IPS-NIHi7 (cell line): ENCODE results near the gene SLAMF6.
"Not testable (repeated sequence)": the region's sequence is repeated elsewhere in the genome, so short reads cannot be mapped to it uniquely, and the experiment has no call there.

ENCODE experiments used
- DNase-seq: peaks from one replicate; pipeline ENCODE4 v3.0.0; 2012; ENCODE audit warnings: mixed read lengths; ENCODE audit errors: extremely low spot score

The SLAMF6 gene

GRCh38 chr1:160504651-160505050 is 18.4 kb downstream of the SLAMF6 start:
- DNase-seq = no peak

DNA sequence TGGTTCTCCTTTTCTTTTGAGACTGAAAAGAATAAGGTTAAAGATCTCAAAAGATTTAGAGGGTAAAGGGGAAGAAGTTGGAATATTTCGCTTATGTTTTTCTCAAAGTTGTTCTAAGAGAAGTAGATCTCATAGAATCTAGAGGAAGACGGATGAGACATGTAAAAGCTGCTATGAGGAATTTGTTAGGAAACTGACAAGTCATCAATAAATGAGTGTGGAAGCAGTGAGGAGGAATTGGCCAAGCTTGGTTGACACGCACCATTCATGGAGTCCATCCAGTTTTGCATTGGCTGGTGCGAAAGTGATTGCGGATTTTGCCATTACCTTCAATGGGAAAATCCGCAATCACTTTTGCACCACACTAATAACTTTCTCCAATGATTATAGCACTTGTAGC is 20.0 kb downstream of the SLAMF6 start:
- DNase-seq = no peak

DNA sequence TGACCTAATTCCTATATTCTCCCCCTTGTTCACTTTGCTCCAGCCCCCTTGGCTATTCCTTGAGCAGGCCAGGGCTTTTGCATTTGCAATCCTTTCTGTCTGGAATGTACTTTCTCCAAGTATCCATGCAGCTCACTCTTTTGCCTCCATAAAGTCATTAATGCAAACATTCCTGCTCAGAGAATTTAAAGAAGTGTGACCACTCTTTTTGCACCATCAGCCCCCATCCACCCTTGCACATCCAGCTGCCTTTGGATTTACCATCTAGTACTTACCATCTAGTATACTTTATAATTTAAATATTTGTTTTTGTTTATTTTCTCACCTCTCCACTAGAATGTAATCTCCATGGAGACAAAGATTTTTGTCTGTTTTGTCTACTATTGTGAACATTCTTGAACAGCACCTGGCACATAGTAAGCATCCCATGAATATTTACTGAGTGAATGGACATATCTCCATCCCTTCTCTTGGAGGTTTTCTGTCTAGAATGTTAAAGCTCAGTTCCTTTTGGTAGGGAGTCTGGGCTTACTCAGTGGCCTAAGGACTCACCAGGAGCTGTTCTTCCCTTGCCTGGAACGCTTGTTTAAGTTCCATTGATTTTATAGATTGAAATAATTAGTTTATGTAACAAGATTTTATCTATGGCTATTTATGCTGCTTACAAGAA is 22.6 kb downstream of the SLAMF6 start:
- DNase-seq = no peak

- DNase-seq = no peak
Measured at GRCh38 chr1:160499631-160500030, 23.4 kb downstream of the SLAMF6 start.

DNA sequence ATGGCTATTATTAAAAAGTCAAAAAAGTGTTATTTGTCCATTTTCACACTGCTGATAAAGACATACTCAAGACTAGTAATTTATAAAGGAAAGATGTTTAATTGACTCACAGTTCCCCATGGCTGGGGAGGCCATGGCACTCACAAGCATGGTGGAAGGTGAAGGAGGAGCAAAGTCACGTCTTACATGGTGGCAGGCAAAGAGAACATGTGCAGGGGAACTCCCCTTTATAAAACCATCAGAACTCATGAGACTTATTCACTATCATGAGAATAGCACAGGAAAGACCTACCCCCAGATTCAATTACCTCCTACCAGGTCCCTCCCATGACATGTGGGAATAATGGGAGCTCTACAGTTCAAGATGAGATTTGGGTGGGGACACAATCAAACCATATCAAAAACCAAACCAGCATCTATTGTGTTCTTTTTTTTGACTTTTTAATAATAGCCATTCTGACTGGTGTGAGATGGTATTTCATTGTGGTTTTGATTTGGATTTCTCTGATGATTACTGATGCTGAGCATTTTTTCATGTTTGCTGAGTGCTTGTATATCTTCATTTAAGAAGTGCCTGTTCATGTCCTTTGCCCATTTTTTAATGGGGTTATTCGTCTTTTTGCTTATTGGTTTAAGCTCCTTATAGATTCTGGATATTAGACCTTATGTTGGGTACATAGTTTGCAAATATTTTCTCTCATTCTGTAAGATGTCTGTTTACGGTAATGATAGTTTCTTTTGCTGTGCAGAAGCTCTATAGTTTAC is 24.6 kb downstream of the SLAMF6 start:
- DNase-seq = not testable (repeated sequence)

- no peak for DNase-seq
Measured at GRCh38 chr1:160496334-160496733, 26.7 kb downstream of the SLAMF6 start.

DNA sequence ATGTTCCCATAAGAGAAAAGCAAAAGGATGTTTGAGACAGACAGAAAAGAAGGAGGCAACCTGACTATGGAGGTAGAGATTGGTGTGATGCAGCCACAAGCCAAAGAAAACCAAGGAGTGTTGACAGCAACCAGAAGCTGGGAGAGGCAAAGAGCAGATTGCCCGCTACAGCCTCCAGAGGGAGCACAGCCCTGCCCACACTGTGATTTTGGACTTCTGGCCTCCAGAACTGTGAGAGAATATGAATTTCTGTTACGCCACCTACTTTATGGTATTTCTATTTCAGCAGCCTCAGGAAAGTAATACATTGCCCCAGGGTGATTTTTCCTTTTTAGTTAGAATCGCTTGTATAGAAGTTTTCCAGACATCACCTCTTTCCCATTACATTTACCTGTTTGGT is 28.4 kb downstream of the SLAMF6 start:
- no peak for DNase-seq

- DNase-seq = no peak
Measured at GRCh38 chr1:160492617-160493016, 30.4 kb downstream of the SLAMF6 start.

DNA sequence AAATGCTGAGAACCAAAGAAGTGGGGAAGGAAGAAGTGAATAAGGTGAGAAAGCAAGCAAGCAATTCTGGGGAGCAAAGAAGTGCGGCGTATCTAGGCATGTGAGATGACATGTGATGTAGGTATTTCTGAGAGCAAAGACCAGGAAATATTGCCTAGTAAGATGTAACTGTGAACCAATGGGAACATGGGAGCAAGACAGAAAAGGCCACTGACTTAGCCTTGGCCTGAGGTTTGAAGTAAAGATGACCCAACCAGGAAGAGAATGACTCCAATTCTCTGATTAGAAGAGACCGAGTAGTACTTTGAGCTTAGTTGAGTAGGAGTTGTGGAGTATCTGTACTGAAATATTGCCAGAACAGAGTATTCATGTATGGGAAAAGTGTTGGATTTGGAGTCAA is 31.1 kb downstream of the SLAMF6 start:
- no peak for DNase-seq

DNA sequence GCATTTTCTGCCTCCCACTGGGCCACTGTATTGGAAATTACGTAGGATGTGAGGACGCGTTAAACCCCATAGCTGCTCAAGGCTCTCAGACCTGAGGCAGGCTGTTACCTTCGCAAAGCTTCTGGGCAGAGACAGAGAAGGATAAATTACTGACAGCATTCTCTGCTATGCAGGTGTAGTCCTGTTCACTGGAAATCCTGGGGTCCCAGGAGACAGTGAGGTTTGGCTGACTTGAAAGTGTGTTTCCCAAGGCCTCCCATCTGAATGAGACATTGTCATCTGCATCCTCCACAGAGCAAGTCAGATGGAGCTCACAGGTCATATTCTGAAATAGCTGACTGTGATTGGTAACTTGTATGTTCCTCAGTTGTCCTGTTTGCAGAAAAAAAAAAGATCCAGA is 32.0 kb downstream of the SLAMF6 start:
- no peak for DNase-seq

DNA sequence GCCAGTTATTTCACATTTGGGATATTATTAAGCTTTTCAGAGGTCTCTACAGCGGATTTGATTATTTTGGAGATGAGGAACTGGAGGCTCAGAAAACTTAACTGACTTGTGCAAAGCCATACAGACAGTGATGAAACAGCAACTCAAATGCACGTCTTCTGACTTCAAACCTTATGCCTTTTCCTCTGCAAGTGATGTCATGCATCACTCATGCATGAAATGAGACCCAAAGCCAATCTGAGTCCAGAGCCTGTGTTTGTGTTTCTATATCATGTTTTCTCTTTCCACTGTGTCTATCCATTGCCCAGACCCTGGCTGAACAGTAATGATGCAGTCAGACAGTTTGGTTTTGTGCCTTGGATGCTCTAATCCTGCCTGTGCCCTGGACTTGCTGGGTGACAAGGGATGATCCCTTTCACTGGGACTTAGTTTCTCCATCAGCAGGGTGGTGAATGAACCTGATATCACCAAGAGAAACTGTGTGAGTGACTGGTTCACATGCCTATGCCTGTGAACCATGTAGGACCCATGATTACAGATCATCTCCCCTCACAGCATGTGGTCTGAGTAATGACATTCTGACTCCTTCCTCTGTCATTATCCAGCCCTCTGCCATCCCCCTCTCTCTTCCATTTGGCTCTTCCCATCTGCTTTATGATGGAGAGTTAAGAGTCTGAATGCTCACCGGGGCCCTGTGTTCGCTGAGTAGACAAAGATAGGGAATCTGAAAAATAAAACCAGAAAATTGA is 33.4 kb downstream of the SLAMF6 start:
- no peak for DNase-seq

DNA sequence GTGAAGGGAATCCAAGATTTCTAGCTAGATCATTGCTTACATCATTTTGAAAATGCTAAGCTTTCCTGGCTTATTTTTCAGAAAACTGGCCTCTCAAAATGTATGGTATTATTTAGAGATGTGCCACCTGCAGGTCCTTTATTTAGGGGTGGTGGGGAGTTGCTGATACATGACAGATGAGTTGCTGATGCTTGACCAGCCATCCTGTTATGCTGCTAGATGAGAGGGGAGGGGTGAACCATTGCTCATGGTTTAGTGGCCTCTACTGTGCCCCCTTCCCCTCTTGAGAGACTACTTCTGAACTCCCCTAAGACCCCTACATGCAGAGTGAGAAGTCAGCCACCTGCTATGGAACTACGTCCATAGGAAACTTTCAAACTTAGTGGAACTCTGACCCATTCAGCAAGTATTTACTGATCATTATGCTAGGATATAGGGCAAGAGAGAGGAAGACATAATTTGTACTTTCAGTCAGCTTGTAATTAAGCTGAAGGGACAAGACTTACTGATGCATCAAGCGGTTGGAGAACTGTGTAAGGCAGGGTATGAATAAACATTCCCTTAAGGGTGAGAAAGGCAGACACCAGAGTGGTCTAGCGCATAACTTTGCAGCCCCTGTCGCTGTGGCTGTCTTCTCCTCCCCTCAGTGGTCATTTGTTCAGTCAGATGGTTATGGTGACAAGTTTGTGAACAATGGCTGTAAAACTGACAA is 34.6 kb downstream of the SLAMF6 start:
- no peak for DNase-seq

- DNase-seq = peak; percentile 47
Measured at GRCh38 chr1:160486453-160486852, 36.6 kb downstream of the SLAMF6 start.

- DNase-seq = no peak
Measured at GRCh38 chr1:160483505-160484185, 39.4 kb downstream of the SLAMF6 start.

- no peak for DNase-seq
Measured at GRCh38 chr1:160481979-160482596, 41.0 kb downstream of the SLAMF6 start.

DNA sequence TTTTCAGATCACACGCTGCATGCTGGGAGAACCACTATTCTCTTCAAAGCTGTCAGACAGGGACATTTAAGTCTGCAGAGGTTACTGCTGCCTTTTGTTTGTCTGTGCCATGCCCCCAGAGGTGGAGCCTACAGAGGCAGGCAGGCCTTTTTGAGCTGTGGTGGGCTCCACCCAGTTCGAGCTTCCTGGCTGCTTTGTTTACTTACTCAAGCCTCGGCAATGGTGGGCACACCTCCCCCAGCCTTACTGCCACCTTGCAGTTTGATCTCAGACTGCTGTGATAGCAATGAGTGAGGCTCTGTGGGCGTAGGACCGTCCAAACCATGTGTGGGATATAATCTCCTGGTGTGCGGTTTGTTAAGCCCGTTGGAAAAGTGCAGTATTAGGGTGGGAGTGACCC is 42.3 kb downstream of the SLAMF6 start:
- not testable (repeated sequence) for DNase-seq

GRCh38 chr1:160479091-160479490 is 44.0 kb downstream of the SLAMF6 start:
- not testable (repeated sequence) for DNase-seq

GRCh38 chr1:160474392-160475242 is 48.4 kb downstream of the SLAMF6 start:
- no peak for DNase-seq

DNA sequence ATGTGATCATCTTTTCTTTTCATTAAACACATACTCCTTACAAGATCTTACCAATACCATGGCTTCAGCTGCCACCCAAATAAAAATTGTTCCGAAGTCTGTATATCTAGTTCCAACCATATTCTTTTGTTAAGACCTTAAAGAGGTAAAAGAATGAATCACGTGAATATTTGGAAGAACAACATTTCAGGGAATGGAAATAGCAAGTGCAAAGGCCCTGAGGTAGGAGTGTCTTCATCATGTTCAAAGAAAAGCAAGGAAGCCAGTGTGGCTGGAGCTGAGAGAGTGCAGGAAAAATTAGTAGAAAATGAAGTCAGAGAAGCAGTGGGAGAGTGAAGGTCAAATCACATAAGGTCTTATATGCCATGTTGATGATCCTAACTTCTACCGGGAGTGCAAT is 50.9 kb downstream of the SLAMF6 start:
- DNase-seq = no peak

DNA sequence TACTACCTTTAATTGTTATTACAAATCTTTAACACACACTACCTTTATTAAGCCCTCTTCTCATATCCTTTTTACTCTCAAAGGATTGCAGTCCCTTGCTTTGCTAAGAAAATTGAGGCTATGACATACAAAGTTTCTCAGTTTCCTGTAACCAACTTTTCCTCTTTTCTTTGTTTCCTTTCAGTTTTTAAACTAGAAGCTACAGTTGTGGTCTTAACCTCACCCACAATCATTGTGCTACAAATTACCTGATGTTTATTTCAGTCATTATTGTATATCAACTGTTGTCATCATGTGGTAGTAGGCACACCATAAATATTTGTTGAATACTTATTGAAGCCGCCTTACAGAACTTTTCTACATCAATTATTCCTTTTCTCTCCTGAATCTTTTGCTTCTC is 51.8 kb downstream of the SLAMF6 start:
- no peak for DNase-seq
